NCI-H1417 (cell line): ENCODE measurements around the gene CROCC.

Experiments used
- DNase-seq, 3 experiments: peaks; one replicate each; lab custom pipeline; 2025; lab: John Stamatoyannopoulos, UW

CROCC gene

DNA sequence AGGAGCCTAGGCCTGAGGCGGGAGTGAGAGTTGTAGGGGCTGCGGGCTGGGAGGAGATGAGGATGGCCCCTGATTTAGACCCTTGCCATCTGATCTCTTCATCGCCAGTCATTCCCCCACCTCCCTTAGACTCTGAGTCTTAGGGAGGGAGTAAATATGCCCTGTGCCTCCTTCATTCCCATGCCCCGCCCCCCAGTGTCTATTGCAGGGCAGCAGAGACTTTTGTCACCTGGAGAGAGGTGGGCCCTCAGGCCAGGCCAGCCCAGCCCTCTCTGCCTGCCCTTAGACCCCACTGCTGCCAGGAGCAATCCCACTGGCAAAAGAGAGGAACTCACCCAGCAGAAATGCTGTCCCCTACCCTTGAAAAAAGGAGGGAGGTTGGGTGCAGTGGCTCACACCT, 61.9 kb downstream of the CROCC start:
- no peak for DNase-seq

DNA sequence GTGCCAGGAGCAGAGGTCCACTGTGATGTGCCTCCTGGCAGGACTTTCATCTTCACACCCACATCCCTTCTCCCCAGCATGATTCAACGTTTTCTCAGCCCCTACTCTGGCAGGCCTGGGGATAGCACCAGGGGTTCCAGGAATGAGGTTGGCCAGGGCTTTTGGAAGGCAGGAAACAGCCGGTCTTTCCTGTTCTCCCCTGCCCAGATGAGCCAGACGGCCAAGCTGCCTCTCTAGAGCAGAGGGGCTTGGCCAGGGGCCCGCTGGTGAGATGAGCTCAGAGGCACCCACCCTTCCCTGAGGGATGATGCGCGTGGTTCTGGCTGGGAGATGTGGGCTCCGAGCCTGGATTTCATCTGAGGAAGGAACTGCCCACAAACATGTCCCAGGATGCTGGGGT, 63.0 kb downstream of the CROCC start:
- DNase-seq, result no peak

DNA sequence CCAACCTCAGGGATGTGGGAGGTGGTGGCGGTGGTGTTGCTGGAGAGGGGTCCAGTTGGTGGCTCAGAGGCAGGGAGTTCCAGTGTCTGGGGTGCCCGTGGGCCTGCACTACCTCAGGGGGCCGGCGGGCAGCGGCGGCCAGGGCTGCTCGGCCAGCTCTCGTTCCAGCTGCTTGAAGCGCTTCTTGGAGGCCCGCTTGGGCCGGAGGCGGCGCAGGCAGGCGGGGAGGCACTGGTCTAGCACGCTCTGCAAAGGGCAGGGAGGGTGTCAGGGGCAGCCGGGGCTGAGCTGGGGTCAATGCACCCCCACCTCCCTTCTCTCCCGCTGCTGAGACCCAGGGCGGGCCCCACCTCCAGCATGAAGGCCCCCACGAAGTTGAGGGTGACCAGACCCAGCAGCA, 64.4 kb downstream of the CROCC start:
- DNase-seq, result no peak

DNA sequence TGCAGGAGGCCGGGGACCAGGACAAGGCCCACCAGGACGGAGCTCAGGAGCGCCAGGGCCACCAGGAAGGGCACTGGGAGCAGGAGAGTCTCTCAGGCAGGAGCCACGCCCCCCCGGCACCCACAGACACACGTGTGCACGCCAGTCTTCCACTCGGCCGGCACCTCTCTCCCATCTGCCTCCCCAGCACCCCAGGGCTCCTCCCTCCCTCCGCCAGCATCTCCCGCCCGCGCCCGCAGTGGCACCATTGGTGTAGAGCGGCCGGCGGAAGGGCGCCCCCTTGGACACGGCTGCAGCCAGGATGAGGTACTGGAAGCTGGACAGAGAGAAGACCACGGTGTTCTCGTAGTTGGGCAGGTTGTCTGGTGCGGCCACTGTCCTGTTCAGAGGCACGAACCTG, 64.8 kb downstream of the CROCC start:
- DNase-seq, result no peak

DNA sequence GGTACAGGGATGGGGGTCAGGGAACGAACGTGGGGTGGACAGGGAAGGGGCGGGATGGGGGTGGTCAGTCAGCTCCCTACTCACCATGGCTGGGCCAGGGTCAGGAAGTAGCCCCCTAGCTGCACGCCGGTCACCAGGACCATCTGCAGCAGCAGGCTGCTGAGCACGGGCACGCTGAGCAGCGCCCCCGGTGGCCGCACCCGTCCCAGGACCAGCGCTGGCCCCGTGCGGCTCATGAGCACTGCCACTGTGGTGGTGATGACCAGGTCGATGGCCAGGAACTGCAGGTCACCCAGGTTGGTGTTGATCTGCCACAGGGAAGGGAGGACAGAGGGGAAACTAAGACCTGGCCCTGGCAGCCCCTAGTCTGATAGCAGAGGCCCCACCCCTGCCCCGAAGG, 65.2 kb downstream of the CROCC start:
- no peak for DNase-seq

DNA sequence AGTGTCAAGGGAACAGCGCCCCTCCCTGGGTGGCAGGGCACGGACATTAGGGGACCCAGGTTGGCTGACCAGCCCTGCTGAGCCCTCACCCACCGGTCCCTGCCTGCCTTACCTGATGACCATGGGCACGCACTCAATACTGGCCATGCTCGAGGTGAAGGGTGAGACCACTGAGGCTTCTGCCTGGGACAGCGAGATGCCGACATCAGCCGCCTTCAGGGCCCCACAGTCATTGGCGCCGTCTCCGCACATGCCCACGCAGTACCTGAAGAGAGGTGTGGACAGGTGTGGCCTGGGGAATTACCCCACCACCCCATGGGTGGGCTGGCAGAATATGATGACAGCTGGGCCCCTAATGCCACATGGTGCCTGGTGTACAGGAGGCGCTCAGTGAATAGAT, 66.5 kb downstream of the CROCC start:
- DNase-seq, result no peak

DNA sequence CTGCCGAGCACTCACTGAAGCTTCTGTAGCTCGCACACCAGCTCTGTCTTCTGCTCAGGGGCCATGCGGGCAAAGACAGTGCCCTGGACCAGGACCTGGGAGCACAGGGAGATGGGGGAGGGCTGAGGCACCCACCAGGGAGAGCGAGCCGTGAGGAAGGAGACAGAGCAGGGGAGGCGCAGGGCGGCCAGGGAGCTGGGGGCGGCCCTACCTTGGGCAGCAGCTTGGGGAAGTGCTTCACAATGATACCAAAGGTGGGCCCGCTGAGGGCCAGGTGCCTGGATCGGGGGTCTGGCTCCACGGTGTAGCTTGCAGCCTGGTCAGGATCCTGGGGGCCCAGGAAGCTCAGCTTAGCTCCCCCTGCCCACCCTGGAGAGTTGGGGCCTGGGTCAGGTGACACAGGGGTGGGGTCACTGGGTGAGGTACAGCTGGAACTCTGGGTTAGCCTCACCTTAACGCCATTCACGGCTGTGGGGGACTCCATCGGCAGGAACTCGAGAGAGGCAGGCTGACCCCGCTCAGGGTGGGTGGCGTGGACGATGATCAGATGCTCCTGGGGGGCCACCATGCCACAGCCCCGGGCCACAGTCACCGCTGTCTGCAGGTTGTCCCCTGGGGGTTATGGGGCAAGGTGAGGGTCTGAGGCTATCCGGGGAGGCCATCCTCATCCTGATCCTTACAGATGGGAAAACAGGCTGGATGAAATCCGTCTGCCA, 68.1 kb downstream of the CROCC start:
- DNase-seq, result no peak

DNA sequence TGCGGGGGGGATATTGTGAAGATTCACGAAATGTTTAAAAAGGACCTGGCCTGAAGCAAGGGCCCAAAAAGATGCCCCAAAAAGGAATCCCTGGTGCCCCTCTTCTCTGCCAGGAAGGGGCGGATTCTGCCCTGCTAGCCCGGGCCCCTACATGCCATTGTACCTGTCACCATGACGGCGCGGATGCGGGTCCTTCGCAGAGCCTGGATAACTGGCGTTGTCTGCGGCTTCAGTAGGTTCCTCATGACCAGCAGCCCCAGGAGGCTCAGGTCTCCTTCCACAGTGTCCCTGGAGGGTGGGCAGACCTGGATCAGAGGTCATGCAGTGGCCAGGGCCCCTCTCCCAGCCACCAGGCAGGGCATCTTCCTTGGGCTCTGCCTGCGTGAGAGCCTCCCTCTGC, 69.8 kb downstream of the CROCC start:
- no peak for DNase-seq

DNA sequence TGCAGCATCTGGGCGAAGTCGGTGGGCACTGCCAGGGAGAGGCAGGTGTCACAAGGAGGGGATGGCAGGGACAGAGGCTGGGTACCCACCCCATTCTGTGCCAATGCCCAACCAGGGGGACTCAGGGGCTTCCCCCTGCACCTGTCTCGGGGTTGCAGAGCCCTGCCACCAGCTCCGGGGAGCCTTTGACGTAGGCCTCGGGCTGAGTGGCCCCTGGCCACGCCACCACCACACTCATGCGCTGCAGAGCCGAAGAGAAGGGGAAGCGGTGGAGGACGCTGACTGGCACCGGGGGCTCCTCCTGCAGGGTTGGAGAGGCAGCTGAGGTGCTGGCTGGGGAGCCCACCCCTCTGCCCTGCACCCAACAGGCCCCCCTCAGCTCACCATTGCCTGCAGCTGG, 70.4 kb downstream of the CROCC start:
- DNase-seq, result no peak

DNA sequence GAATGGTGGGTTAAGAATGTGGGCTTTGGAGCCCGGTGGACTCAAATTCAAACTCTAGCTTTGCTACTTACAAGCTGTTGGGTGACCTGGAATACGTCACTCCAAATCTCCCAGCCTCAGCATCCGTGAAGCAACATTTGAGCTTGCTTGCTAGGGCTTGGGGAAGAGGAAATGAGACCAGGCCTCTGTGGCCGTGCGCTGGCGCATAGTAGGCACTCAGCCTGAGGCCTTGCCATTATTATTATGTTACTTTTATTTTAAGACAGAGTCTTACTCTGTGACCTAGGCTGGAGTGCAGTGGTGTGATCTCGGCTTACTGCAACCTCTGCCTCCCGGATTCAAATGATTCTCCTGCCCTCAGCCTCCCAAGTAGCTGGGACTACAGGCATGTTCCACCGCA, 70.9 kb downstream of the CROCC start:
- no peak for DNase-seq

DNA sequence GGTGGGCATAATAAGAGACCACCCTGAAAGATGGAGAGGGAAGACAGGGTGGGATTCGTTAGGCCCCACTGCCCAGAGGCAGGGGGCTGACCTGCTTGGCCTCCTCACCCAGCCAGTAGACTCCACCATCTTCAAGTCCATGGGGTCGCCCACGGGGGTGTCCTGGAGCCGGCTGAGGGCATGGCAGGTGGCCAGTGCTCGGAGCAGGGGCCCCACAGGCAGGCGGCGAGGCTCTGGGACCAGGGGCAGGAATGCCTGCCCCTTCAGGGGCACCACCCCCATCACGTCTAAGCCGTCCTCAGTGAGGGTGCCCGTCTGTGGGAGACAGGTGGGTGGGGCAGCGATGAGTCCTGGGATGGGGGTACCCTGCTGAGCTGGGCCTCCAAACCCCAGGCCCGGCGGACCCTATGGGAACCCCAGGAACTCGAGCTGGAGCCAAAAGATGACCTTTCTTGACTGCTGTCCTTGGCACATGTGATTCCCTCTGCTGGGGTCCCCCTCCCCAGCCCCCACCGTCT, 71.8 kb downstream of the CROCC start:
- DNase-seq, result no peak

DNA sequence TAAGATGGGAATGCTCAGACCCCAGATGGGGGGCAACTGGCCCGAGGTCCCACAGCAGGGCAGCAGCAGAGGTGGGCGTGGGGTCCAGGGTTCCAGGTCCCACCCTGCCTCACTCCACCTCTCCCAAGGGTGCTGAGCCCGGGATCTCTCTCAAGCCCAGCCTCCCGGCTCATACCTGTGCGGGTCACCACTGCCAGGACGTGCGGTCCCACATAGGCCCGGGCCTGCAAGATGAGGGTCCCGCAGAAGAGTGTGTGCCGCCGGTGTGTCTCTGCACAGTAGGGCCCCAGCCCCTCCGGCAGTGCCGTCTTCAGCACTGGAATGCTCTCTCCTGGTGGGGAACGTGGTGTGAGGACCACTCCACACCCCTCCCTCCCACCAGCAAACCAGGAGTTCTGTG, 75.1 kb downstream of the CROCC start:
- DNase-seq, result no peak

DNA sequence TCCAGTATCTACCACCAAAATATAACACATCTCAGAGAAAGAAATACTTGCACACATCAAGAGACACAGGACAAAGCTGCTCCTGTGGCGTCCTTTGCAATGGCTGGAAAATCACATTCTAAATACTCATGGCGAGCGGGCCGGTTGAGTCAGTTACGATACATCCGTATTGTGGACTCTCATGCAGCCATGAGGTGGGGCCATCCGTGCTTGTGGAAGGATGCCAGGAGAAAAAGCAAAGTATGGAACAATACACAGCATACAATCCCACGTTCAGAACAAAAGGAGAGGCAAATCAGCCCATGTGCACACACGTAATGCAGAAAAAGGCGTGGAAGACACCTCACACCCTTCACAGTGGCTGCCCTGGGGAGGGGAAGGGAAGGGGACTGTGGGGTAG, 76.9 kb downstream of the CROCC start:
- no peak for DNase-seq

DNA sequence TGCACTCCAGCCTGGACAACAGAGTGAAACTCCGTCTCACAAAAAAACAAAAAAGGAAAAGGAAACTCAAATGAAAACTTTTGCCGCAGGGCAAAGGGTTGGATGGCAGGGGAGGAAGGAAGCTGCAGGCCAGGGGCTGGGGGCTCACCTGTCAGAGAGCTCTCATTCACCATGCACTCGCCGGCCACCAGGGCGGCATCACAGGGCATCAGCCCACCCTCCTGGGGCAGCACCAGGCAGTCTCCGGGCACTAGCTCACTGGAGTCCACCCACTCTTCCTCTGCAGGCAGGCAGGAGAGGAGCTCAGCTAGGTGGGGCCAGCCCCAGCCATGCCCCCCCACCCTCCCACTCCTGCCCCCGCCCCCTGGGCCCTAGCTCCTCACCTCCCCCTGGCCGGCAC, 78.1 kb downstream of the CROCC start:
- no peak for DNase-seq

DNA sequence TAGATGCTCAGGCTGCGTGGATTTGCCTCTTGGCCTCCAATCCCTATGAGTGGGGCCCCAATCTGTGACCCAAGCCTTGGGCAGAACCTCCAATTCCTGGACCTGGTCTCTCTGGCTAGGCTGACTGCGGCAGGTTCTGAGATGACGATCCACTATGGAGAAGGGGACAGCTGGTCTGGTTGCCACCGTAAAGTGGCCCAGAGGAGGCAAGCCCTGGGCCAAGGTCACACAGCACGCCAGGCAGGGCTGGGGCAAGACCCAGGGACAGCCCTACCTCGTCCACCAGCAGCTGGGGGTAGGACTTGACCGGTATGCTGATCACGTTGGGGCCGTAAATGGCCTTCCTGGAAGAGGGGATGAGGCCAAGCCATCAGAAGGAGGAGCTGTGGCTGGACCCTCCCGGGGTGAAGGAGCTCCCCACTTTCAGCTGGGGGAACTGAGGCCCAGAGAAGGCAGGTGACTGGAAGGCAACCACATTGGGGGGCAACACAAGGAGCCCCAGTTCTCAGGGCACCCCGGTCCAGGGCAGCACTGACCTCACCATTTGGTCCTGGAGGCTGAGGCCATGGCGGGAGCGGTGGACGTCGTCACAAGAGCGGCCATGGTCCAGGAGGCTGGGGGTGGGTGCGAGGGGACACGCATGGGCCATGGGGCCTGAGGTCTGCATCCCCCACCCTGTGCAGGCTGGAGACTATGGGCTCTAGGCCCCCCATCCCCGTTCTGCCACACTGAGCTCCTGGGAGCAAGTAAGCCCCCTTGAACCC, 80.2 kb downstream of the CROCC start:
- DNase-seq, result no peak

DNA sequence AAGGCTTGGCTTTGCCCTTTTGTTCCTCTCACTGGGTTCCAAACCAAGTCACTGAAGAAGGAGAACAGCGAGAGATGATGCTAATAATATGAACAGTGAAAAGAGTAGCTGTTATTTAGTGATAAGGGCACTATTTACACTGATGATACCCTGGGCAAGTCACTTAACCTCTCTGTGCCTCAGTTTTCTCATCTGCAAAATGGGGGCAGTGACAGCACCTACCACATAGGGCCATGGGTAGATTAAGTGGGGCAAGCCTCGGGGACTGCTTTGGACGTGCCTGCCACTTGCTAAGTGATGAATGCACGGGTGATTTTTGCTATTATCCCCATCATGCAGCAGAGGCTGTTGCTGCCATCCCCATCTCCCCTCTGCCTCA, 80.8 kb downstream of the CROCC start:
- no peak for DNase-seq

DNA sequence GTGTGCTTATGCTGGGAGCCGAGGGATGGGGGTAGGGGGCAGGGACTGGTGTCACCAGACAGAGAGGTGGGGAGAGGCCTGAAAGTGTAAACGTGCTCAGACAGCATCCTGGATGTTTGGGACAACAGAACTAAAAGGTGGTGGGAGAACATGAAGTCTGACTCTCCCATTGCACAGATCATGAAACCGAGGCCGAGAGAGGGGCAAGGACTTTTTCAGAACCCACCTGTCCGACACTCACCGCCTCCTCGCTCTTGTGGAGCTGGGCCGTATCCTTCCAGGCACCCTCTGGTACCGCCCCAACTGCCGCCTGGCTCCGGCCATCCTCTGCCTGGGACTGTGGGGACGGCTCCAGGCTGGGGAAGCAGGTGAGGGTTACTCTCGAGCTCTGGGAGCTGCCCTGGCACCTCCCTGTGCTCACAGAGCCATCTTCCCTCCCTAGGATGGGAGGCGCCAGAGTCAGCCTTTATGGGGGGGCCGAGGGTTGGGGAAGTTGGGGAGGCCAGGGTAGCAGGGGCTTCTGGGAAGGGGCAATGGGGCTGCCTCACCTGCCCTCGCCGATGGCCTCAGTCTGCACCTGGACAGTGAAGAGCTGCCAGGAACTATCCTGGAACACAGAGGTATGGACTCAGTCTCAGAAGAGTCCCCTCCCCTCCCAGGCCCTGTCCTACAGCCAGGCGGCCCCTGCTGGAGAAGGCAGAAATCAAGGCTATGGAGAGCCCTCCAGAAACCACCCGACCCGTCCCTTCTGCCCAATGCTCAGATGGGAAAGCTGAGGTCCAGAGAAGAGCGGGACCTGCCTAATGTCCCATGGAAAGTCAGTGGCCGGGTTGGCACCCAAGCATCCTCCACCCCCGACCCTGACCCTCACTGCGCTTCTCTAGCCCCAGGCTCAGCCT, 83.0 kb downstream of the CROCC start:
- DNase-seq, result no peak

DNA sequence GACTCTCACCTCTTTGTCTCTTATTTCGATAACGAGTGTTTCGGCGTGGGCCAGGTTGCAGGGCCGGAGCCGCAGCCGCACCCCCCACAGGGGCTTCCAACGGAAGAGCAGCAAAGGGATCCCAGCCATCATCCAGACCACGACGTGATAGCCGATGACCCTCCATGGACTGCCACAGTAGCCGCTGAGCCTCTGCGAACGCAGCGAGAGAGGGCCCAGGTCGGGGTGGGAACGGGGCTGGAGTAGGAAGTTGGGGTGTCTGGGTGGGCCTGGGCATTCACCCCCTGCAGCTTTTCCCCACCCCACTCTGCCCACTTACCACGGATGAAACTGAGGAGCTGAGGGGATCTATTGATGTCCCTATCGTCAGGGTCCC, 83.6 kb downstream of the CROCC start:
- DNase-seq, result no peak

DNA sequence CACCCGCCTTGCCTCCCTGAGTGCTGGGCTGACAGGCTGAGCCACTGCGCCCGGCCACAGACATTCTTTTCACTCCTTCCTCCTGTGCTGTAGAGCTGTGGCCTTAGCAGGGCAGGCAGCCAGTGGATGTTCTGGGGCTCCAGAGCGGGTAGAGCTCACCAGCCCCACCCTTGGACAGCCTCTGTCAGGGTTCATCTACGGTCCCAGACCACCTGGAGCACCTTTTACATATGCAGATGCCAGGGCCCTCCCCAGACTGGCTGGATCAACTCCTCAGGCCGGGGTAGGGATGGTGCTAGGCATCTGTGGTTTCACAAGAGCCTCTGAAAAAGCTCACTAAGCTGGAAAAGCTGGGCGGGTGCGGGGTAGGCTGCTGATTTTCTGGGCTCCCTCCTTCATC, 85.4 kb downstream of the CROCC start:
- DNase-seq, result no peak

DNA sequence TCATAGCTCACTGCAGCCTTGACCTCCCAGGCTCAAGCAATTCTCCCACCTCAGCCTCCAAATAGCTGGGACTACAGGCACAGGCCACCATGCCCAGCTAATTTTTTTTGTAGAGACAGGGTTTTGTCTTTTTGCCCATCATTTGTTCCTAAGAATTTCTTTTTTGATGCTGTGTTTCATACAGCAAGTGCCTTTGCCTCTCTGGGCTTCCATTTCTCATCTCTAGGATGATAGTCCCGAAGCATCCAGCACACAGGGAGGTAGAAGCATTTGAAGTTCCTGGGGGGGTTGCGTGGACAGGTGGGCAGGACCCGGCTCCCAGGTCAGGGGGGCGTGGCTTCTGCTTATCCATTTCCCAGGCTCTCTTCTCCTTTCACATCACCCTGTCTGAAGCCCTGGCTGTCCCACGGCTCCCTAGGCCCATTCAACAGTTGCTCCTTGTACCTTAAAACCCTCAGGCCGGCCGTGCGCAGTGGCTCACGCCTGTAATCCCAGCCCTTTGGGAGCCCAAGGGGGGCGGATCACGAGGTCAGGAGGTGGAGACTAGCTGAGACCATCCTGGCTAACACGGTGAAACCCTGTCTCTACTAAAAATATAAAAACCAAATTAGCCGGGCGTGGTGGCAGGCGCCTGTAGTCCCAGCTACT, 86.6 kb downstream of the CROCC start:
- no peak for DNase-seq

DNA sequence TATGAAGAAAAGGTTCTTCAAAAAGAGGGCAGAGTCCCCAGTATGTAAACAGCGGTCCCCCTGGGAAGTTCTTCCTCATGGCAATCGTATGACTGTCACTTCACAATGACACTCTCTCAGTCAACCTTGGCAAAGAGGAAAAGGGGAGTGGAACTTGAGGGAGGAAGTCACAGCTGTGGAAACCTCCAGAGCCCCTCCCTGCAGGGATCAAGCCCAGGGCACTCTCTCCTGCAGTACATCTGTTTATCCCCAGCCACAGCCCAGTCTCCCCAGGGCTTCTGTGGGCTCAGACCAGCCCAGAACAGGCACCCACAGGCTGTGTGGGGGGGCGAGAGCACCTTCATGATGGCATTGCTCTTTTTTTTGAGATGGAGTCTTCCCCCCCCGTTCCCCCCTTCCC, 88.0 kb downstream of the CROCC start:
- DNase-seq, result no peak

DNA sequence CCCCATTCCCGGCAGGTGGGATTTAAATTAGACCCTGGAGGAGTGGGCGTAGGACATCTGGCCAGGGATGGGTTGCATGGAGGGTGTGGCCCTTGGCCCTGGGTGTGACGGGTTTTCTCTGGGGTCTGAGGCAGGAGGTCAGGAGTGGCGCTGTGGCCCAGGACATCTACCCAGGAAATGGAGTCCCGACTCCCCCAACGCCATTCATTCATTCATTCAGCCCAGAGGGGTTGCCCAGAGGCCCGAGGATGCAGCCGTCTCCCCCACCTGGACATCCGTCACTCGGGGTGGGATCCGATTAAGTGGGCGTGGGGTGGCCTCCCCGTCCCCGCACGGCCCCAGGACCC, 89.3 kb downstream of the CROCC start:
- no peak for DNase-seq
